ENCODE measurements around the gene ACSL6.

The ACSL6 gene

DNA sequence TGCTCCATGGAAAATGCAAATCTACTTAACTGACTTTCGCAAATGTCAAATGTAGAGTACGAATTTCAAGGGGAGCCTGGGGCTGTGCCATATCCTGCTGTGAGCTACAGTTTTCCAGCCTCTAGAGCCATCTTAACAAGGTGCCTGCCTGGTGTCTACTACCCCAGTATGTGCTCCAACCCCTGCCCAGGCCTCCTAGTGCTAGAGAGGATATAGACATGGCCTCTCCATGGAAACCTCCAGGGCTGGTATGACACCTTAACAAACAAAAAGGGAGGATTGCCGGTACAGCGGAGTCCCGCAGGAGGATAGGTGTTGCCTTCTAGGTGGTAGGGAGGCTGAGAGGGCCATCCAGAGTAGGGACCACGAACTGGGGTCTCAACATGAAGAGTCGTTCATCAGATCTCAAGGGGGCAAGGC is 35.4 kb upstream of the ACSL6 start:
- DNase-seq, result no peak

DNA sequence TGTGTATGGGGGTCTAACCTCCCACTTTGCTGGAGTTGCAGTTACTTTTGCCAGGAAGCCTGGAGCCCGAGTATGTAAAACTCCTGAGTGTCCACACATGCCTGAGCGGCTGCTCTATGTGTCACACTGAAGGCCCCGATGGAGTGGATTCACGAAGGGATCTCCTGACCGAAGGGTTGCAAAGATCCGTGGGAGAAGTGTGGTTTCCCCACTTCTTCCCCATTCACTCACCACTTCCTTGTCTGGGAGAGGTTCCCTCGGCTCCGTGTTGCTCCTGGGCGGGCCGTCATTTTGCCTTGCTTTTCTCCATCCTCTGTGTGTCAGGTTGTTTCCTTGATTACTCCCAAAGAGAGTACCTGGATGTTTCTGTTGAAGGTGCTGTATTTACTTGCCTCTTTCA is 32.7 kb upstream of the ACSL6 start:
- no peak for DNase-seq

DNA sequence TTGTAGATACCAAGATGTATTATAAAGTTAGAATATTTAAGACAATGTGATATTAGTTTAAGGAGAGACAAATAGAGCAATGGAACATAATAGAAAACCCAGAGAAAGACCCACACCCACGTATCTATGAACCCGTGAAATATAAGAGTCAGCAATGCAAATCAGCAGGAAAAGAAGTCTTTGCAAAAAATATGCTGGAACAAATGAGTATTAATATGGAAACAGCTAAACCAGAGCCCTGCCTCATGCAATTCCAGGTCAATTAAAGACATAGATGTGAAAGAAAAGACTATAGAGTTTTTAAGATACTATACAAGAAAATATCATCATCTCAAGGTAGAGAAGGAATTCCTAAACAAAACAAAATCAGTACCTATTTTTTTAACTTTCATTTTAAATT is 25.9 kb upstream of the ACSL6 start:
- DNase-seq, result no peak

DNA sequence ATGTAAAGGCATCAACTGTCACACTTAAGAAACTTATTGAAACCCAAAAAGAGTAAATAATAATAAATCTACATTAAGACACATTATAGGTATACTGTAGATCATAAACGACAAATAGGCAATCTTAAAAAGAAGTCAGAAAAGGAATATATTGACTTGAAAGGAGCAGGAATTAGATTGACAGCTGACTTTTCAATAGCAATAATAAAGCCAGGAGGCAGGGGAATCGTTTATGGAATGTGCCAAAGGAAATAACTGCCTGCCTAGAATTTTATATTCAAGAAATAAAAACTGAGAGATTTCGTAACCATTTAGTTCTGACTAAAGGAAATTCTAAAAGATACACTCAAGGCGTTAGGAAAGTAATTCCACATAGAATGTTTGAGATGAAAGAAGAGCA is 21.7 kb upstream of the ACSL6 start:
- DNase-seq, result no peak

DNA sequence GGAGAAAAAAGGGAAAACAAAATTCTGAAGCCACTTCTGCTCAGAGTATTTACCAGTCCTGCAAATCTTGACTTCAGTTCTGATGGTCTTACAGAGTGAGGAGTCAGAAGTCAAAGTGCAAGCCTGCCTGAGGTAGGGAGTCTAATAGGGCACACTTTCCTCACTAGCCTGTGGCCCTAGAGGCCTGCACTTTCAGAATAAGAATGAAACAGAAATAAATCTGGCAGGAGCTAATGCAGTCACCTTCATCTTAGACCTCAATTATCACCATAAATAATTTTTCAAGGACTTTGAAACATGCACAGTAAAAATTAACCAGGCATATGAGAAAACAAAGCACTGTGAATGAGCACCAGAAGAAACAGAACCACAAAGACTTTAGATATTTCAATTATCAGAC is 20.7 kb upstream of the ACSL6 start:
- no peak for DNase-seq

DNA sequence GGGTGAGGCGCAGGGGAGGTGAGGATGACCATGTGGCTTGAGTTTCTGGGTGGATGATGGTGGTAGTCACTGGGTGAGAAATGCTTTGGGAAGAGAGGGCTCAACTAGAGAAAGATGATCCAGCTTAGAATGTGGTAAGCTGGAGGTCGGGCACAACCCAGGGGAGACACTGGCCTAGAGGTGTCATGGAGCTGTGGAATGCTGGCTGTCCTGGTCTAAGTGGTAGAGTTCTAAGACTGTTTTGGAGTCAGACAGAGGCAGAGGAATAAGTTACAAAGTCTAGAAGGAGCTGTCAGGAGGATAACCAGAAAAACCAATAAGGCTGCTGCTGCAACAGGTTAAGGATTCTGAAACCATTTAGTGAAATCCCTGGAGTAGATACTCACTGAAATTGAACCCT is 19.2 kb upstream of the ACSL6 start:
- DNase-seq, result no peak

DNA sequence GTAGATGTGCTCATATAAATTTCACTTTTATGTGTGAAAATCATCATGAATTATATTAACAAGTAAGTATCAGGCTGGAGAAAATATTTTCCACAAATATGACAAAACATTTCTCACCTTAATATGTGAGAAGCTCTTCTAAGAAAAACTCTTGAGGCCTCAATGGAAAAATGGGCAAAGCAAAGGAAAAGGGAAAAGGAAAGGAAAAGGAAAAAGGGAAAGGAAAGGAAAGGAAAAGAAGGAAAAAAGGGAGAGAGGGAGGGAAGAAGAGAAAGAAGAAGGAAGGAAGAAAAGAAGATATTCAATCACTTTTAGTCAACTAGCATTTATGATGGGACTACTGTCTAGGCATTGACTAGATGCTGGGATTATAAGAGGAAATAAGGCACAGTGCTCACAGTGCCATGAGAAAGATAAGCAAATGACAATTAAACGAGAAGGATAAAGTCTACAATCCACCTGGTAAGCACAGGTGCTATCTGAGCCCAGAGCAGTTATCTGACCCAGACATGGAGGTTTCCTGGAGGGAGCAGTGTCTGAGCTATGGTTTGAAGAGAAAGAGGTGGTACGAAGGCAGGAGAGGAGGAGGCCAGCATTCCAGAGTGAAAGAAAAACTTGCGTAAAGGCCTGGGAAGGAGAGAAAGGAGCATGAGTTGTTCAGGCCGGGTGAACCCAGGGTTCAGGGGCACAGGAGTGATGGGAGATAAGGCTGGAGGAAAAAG is 18.3 kb upstream of the ACSL6 start:
- DNase-seq, result no peak

DNA sequence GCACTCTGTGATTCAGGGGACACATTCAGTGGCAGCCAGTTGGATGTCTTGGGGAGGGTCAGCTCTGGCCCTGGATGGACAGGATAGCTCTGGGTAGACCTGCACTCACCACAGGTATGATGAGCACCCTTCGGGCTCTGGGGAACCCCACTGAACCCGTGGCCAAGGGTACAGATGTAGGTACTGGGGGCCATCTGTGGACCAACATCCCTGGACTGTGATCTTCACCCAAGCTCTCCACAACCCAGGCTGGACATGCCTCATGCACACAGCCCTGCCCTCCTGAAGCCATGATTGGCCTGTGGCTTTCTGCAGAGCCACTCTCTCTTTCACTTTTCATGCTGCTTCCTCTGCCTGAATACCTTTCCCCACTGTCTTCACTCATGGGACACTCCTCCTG is 15.6 kb upstream of the ACSL6 start:
- no peak for DNase-seq

DNA sequence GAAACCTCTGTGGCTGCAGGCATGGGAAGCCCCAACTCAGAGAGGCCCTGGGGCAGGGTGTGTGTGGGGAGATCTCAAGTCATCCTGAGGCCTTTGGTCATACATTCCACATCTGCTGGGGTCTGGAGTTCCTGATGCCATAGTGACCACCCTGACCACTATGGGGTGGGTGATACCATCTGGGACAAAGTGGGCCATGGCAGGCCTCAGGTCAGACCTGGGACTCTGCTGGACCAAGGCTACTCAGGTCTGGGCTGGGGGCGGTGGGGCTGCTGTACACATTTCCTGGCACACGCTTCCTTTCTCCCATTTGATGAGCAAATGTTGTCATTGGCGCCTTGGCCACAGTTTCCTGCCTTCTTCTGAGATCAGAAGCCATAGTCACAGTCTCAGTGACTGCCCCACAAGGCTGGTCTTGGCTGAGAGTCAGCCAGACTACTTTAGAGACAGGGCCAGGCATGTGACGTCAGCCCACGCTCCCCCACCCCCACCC is 15.1 kb upstream of the ACSL6 start:
- DNase-seq, result peak; percentile 56

DNA sequence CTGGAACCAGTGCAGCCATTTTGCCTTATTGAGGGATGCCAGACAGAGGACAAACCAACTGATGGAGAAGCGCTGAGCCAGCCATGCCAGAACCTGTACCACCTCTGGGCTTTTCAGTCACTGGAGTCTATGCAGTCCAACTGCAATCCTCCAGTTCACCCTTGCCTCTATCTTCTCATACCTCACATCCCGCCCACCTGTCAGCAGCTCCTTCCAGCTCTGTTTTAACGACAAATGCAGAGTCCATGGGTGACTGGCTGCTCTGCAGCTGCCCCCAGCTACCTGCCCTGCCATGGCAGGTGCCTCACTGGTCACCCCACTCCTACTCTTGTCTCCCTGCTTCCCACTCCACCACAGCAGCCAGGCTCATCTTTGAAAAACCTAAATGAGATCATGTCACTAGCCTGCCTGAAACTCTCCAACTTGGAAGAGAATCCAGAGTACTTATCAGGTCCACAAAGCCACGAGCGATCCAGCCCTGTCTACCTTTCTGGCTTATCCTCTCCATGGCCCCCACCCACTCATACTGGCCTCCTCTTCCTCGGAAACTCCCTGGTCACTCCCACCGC is 14.0 kb upstream of the ACSL6 start:
- no peak for DNase-seq

DNA sequence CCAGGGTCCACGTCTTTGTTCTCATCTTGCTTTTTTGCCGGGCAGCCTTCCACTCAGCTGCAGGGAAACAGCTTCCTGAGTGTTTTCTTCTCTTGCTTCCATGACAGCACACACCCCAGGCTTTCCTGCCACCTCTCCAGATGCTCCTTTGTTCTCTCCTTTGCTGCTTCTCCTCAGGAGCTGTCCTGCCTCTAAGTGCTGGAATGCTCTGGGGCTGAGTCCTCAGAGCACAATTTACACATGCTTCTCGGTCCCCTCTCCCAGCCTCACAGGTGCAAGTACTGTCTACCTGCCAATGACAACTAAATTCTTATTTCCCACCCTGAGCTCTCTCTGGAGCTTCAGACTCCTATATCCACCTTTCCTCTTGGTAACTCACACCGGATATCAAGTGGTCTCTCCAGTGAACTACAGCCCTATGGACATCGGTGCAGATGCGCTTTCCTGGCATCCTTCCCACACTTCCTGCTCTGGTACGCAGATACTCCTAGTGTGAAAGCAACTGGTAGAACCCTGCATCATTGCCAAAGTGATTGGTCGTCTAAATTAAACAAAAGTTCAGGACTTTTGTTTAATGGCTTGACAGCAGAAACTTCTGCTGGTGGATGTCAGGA is 13.4 kb upstream of the ACSL6 start:
- no peak for DNase-seq

DNA sequence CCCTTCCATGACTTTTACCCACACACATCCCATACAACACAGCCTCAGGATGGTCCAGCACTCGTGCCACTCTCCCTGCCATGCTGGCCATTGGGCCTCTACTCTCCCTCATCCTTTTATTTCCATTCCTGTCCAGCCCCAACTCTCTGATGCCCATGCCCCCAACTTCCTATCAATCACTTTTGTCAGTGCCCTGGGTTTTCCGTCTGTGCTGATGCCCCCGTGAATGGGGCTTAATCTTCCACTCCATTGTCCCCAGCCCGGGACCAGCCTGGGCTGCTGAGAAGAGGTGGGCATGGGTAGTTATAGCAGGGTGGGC is 12.6 kb upstream of the ACSL6 start:
- no peak for DNase-seq

DNA sequence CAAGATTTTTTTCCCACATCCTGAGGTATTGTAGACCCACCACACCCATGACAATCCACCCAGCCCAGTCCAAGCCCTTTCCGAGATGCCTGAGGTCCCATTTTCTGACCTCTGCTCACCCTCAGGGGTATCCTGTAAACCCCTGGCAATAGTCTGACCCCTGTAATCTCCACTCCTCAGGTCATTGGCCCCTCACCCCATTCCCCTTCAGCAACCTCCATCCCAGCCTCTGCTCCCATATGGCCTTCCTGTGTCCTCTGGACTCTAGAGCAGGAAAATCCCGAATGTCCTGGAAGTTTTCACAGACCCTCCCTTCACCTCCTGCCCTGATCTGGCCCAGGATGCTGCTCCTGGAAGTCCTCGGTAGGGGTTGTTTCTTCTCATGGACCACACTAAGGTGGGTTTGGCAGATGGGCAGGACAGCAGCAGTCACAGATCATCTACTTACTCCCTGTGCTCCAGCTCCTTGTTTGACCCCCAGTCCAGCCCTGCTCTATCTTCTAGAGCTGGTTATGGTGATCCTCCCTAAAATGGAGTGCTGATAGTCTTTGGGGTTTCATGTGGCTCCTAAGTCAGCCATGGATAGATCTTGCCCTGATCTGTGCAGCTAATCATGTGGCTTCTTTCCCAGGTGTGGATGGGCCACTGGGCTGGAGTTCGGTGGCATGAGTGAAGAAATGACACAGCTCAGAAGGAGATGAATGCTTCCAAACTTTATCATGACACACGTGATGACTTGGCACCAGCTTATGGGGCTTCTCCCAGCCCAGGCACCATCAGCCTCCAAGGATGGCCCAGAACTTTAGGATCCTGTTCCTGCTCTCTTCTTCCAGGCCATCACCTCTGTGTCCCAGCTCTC is 12.0 kb upstream of the ACSL6 start:
- DNase-seq, result no peak

DNA sequence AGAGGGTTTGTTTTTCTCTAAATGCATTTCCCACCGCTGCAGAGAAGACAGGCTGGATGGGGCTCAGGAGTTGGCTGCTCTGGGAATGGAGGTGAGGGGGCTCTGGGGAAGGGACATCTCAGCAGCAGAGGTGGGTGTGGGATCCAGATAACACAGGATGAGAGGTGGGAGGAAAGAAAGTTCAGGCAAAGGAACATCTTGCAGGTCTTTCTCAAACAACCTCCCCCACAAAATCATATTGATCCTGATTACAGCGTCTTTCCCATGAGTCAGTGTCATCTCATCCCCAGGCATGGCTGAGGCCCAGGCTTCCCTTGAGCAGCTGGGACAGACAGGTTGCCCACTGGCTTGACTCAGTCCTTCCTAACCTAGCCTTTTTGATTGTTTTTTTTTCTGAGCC is 11.3 kb upstream of the ACSL6 start:
- no peak for DNase-seq

DNA sequence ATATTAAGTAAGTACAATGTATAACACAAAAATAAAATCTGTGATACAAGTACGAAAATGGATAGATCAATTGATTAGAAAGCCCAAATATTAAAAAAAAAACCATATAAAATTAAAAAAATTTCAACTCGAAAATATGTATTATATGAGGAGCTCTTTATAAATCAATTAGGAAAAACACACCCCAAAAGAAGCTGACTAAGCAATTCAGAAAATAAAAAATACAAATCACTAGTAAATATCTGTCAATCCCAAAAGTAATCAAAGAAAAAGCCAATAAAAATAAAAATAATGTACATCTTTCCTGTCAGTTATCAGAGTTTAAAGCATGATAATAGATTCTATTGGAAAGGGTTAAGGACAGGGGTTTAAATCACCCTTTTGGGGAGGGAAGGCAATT is 10.2 kb upstream of the ACSL6 start:
- DNase-seq, result no peak

DNA sequence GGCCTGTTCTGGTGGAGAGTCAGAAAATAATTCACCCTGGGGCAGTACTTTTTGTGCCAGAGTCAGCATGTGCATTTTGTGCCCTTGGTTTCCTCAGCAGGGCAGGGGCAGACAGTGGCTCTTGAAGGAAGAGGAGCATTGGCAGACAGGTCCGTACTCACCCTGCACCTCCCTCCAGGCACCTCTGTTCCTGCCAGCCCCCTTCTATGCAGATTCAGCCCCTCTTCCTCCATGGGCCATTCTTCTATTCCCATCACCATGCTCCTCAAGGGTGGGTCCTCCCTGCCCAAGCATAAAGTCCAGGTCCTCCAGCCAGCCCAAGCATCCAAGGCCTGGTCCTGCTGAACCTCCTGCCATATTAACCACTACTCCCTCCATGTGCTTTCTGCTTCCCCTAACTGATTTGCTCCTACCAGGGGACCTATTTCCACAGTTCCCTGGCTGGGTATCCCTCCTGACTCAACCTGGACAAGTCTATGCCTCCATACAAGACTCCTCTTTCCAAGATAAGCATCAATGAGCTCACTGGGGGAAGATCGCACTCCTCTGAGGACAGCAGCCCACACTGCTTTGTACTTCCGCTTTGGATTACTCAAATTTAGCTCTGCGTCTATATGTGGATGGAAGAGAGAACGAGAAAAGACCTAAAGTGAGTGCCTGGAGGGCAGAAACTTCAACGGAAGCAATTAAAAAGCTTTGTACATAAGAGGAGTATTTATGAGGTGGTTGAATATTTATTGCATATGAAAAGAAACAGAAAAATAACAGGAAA is 9.3 kb upstream of the ACSL6 start:
- DNase-seq, result no peak

DNA sequence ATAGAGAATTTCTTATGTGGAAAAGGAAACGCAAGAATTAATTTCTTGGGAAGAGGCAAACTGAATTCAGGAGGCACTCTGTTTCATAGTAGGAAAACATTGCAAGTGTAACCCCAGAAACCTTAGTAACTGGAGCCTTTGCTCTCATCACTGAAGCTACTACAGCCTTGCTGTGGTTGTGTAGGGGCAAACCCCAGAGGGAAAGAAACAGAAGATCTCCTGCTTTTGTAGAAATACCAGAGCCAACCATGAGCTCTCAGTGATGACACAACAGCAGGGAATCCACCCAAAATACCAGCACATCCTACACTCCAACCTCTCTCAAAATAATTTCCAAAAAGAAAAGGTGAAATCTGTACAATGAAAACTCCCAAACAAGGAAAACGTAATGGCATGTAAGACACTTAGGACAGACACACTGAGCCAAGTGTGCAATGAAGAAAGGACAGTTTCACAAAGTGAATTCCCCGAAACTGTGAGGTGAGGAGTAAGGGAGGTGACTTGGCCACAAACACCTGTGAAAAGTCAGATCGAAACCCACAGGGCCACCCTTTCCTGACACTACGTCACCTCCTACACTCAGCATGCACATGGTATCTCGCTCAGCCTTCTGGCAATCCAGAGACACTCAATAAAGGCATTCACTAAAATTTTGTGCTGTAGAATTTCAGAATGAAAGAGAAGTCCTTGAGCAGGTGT is 8.5 kb upstream of the ACSL6 start:
- peak; percentile 66 for DNase-seq

DNA sequence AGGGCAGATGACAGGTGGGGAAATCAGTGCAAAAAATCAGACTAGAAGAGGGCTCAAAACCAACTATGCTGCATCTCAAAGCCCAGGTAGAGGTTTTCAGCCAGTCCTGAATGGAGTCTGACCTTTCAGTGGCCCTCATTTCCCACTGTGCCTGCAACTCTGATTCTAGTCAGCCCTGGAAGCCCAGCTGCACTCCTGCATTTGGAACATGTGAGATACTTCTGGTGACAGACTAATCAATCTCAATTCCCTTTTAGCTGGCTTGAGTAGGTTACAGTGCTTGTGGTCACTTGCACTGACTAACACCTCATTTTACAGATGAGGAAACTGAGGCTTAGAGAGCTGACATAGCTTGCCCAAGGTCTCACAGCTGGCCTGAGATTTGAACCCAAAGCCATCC is 7.9 kb upstream of the ACSL6 start:
- DNase-seq, result no peak

DNA sequence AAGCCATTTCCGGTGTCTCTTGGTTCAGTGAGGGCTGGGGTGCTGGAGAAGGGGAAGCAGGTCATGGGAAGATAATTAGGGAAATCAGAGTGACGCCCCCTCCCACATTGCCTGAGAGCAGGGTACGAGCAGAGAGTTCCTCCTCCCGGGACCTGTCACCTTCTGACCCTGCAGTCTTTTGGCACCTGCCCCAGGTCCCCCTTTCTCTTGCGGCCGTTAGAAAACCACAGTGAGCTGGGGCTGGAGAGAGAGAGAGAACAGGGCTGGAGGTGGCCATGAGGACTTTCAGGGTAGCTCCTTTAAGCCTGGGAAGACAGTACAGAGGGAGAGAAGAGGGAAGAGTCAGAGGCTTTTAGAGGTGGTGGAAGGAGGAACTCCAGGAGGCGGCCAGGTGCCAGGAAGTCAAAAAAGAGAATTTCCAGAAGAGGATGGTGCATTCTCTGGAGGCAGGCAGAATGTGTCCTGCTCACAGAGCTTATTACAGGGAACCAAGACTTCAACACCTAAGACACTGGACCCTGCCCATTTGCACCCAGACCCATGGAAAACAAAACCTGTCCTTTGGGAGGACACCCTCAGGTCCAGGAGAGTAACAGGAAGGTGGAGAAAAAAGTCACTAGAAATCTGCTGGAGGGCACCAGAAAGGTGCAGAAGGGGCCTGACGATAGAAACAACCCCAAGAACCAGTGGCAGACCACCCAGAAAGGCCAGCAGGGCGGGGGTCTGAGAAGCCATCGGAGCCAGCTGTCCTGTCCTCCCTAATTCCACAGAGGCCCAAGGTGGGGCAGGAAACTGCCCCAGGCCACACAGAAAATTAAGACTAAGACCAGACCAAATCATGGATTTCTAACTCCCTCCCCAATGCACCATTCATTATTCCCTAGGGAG is 6.5 kb upstream of the ACSL6 start:
- no peak for DNase-seq

DNA sequence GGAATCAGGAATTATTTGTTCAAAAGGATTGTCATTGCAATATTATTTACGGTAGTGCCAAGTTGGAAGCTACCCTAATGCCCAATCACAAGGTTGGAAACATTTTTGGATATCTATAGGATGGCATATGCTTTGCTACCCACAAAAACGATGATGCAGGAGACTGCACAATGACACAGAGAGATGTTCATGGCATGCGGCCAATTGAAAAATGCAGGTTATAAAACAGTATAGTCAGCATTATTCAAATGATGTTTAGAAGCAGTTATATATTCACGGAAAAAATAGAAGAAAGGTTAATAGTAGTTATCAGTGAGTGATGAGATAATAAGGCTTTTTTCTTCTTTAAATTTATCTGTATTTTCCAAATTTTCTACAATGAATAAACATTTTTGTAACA is 5.9 kb upstream of the ACSL6 start:
- no peak for DNase-seq

DNA sequence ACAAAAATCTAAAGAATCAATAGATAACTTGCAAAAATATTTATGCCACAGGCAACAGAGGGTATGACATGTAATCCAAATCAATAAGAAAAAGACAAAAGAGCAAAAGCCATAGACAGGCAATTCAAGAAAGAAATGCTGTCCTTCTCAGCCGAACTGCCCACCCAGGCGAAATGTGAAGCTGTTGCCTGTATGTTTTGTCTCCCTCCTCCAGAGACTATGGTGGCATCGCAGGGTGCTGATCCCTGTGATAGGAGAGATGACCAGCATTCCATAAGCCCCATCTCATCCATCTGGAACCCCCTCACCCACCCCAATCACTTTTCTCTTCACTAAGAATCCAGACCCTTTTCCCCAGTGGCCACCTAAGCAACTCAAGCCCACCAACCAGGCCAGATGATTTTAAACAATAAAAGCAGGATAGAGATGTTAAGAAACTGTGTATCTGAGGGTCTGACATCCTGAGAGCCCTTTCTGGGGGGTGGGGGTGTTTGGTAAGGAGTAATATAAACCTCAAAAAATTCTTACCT is 5.3 kb upstream of the ACSL6 start:
- no peak for DNase-seq
